WERI-Rb-1 (cell line): Measurements from ENCODE around the gene MICAL3.
A peak's percentile ranks its signal among the peaks of the same experiment; 100 is the strongest.

Source experiments
- DNase-seq: peaks from one replicate; pipeline ENCODE4 v3.0.0-alpha.2; 2020
- H3K27ac ChIP-seq: fragments of 250-450 bp; sonication (Bioruptor Pico); 2 replicates; pipeline ENCODE4 v1.5.1; 2020; ENCODE audit warnings: mild to moderate bottlenecking, moderate library complexity
- H3K27me3 ChIP-seq: fragments of 250-450 bp; sonication (Bioruptor Pico); 2 replicates; pipeline ENCODE4 v1.5.1; 2021; ENCODE audit warnings: mild to moderate bottlenecking, low read depth, moderate library complexity; ENCODE audit not compliant: insufficient read depth, severe bottlenecking
- H3K36me3 ChIP-seq: fragments of 250-450 bp; sonication (Bioruptor Pico); 2 replicates; pipeline ENCODE4 v1.5.1; 2020; ENCODE audit warnings: mild to moderate bottlenecking, moderate library complexity
- H3K4me3 ChIP-seq: 2 replicates; pipeline ENCODE4 v1.5.1; 2011; ENCODE audit warnings: low read depth, mild to moderate bottlenecking, control low read depth, low read length
- H3K9me3 ChIP-seq: fragments of 250-450 bp; sonication (Bioruptor Pico); 2 replicates; pipeline ENCODE4 v1.5.1; 2021; ENCODE audit warnings: mild to moderate bottlenecking, moderate library complexity; ENCODE audit not compliant: severe bottlenecking
- TF ChIP-seq, protein P1 (sequence below): IDR thresholded peaks from 2 replicates; pipeline ENCODE4 v1.5.1; 2011; ENCODE audit warnings: low read depth, mild to moderate bottlenecking, control low read depth, inconsistent platforms, low read length

MICAL3 gene

DNA sequence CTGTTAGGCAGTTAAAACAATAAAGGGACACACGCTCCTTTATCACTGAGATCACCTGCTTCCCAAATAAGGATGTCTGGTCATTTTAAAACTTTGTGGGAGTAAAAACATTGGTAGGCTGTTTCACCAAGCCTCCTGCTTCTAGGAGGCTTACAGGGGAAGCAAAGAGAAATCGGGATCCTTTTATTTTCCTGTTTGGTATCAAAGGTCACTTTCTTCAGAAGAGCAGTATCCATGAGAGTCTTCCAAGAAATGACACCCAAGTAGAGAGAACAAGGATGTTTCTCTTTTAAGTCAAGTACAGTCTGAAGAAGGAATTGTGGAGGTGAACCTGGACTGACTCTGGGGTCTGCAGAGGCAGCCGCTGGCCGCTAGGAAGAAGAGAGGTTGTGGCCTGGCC lies 213.2 kb downstream of the MICAL3 start:
- TF ChIP-seq, protein P1, sequence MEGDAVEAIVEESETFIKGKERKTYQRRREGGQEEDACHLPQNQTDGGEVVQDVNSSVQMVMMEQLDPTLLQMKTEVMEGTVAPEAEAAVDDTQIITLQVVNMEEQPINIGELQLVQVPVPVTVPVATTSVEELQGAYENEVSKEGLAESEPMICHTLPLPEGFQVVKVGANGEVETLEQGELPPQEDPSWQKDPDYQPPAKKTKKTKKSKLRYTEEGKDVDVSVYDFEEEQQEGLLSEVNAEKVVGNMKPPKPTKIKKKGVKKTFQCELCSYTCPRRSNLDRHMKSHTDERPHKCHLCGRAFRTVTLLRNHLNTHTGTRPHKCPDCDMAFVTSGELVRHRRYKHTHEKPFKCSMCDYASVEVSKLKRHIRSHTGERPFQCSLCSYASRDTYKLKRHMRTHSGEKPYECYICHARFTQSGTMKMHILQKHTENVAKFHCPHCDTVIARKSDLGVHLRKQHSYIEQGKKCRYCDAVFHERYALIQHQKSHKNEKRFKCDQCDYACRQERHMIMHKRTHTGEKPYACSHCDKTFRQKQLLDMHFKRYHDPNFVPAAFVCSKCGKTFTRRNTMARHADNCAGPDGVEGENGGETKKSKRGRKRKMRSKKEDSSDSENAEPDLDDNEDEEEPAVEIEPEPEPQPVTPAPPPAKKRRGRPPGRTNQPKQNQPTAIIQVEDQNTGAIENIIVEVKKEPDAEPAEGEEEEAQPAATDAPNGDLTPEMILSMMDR: no peak
- Histone ChIP-seq H3K27me3 (no peaks in the 10 kb centered on the region), H3K4me3 (no peak overlapping the region), H3K36me3 (peaks cover 12% of the 10 kb centered on the region), H3K27ac (no peak overlapping the region), H3K9me3 (no peaks in the 10 kb centered on the region)
- DNase-seq: no peak

DNA sequence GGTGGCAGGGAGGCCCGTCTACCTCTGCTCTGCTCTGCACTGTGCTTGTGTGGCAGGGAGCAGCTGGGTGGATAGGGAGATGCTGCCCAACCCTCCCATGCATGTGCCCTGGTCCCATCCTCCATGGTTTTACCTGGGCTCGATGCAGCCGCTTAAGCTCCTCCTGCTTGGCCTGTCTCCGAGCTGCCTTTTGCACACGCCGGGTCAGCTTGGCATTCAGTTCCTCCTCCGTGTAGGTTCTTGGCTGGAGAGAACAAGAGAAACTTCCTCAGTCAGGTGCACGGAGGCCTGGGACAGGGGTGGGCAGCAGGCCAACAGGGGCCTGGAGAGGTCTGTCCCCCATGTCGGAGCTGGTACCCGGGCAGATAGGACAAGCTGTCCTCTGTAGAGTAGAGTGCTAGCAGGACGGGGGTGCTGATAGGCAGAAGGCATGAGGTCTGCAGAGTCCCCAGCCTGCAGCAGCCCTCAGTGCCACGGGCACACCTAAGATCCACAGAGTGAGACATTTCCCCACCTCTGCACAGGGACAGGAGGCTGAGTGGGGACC lies 213.7 kb downstream of the MICAL3 start:
- Histone ChIP-seq H3K27ac (no peak overlapping the region), H3K36me3 (peaks cover 8% of the 10 kb centered on the region), H3K9me3 (no peaks in the 10 kb centered on the region), H3K4me3 (no peak overlapping the region), H3K27me3 (no peaks in the 10 kb centered on the region)
- DNase-seq: no peak
- TF ChIP-seq, protein P1: no peak

DNA sequence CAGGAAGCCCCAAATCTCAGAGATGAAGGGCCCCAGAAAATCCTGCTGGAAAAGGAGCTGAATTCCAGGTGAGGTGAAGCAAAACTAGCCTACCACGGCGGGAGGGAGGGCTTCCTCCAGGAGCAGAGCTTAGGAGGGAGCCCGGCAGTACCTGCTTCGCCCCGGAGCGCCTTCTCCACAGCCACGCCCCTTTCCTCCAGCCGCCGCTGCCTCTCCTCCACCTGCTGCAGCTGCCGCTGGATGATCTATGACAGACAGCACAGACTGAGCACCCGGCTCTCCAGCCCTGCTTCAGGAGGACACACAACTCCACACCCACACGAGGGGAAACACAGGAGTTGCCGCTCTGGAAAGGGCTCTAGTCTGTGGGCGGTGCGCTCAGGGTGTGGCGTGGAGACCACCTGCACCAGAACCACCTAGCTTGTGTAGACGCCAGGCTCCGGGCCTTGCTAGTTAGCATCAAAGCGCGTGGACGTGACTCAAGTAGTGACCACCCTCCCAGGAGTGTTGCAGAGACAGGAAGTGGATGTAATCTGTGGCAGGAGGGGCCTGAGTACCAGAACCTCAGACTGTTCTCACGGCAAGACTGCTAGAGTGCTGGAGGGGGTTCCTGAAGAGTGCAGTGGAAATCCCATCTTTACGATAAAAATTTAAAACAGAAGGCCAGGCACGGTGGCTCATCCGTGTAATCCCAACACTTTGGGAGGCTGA lies 215.5 kb downstream of the MICAL3 start:
- peaks cover 8% of the 10 kb centered on the region for H3K36me3 ChIP-seq
- DNase-seq: peak; percentile 74

DNA sequence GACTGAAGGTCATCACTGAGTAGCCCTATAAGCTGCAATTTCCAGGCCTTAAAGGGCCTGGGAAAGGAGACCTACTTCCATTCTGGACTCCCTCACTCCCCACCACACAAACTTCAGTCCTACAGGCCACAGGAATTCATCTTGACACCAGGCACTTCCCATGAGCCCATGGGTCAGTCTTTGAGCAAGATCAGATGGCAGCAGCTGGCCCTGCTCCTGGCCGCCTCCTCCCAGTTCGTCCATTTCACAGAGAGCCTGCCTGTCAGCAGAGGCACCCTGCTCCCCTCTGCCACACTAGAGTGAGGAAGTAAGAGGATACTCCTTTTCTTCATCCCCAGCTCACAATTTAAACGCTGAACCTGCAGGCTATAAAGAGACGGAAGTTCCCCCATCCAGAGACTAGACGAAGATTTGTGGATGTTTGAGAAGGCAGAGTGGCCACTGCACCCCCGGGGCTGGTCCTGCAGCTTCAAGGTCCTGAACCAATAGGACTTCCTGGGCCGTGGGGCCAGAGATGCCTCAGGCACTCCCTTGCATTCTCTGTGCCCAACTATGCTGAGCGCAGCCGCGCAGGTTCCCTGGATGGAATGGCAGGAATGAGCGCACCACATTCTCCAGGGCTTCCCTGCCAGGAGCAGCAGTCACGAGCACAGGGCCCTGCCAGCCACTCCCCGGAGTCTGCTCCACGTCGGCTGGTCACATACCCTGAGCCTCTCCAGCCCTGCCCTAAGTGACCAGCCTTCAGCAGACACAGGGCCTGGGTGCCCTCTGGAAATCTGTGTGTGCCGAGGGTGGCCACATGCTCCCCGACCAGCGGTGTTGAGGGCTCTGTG lies 216.6 kb downstream of the MICAL3 start:
- TF ChIP-seq, protein P1: no peak
- H3K27me3 ChIP-seq: no peaks in the 10 kb centered on the region
- no peak overlapping the region for H3K27ac ChIP-seq
- peaks cover 8% of the 10 kb centered on the region for H3K36me3 ChIP-seq
- no peak for DNase-seq
- no peaks in the 10 kb centered on the region for H3K9me3 ChIP-seq
- no peak overlapping the region for H3K4me3 ChIP-seq

More for the DNA sequence above, 215.5 kb downstream of the MICAL3 start:
- H3K27me3 ChIP-seq: no peaks in the 10 kb centered on the region
- H3K4me3 ChIP-seq: no peak overlapping the region
- H3K27ac ChIP-seq: no peak overlapping the region
- no peaks in the 10 kb centered on the region for H3K9me3 ChIP-seq
- TF ChIP-seq, protein P1: no peak

DNA sequence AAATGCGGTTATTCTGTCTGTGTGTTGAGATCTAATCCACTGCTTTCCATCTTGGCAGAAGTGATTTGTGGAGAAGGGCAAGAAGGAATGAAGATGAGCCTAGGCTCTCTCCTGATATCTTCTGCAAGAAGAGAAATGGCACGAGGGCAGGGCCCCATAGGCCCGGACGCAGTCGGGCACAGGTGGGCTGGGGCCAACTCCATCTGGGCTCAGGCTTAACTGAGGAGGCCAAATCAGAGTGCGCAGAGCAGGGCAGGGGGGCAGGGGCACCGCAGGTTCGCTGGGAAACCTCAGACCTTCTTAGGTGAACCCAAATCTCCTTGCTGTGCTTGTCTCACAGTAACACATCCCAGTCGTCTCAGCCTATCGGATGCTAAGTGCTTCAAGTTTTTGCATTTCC lies 217.3 kb downstream of the MICAL3 start:
- DNase-seq: no peak
- H3K27ac ChIP-seq: no peak overlapping the region
- TF ChIP-seq, protein P1: no peak
- no peaks in the 10 kb centered on the region for H3K27me3 ChIP-seq
- no peaks in the 10 kb centered on the region for H3K9me3 ChIP-seq
- peaks cover 8% of the 10 kb centered on the region for H3K36me3 ChIP-seq
- no peak overlapping the region for H3K4me3 ChIP-seq
